Esophagus muscularis mucosa (tissue), 4 donors: ENCODE results near the gene HS3ST4. TPM values are rescaled to one million over a fixed set of nuclear protein-coding genes. Genes with fewer than 3 reads are reported as not detected.

Experiments used
- DNase-seq: peaks from one replicate; pipeline ENCODE4 v3.0.0-alpha.2; 2017; ENCODE audit errors: extremely low spot score
- H3K27ac ChIP-seq, 4 donors: fragments of 200-600 bp; sonication (generic); replicated peaks in 1 of 4; 1 replicate in 3 of 4; 2 replicates in 1 of 4; pipeline ENCODE4 v1.5.1; 2016 to 2019; ENCODE audit warnings: mild to moderate bottlenecking in 1 of 4
- H3K27me3 ChIP-seq, 4 donors: fragments of 200-600 bp; sonication (generic); one replicate each; pipeline versions ENCODE4 v1.5.1 to v1.6.0; 2016 to 2019
- H3K36me3 ChIP-seq, 4 donors: fragments of 200-600 bp; sonication (generic); one replicate each; pipeline ENCODE4 v1.5.1; 2016 to 2019
- H3K4me1 ChIP-seq, 4 donors: fragments of 200-600 bp; sonication (generic); one replicate each; pipeline ENCODE4 v1.5.1; 2016 to 2019
- H3K4me3 ChIP-seq, 4 donors: fragments of 200-600 bp; sonication (generic); 1 replicate in 2 of 4; 2 replicates in 2 of 4; pipeline ENCODE4 v1.5.1; 2016 to 2019; ENCODE audit warnings: mild to moderate bottlenecking in 4 of 4, moderate library complexity in 1 of 4
- H3K9me3 ChIP-seq, 4 donors: fragments of 200-600 bp; sonication (generic); 1 replicate in 3 of 4; 2 replicates in 1 of 4; pipeline ENCODE4 v1.5.1; 2016 to 2019
- CTCF ChIP-seq, 3 experiments: fragments of 200-600 bp in 2 of 3; fragments of 450-650 bp in 1 of 3; sonication (generic) in 2 of 3; IDR thresholded peaks; one replicate each; pipeline ENCODE4 v1.5.1; 2017 to 2019; ENCODE audit warnings: antibody characterized with exemption in 3 of 3, mild to moderate bottlenecking in 2 of 3, moderate library complexity in 1 of 3
- EP300 ChIP-seq: sonication (generic); formaldehyde crosslinking; IDR thresholded peaks from one replicate; pipeline ENCODE4 v1.6.1; 2017; ENCODE audit warnings: antibody characterized with exemption
- POLR2A ChIP-seq: fragments of 450-650 bp; IDR thresholded peaks from one replicate; pipeline ENCODE4 v1.6.1; 2017; ENCODE audit warnings: antibody characterized with exemption, moderate library complexity, mild to moderate bottlenecking, low read depth
- POLR2AphosphoS5 ChIP-seq, 2 donors: sonication (generic); formaldehyde crosslinking; IDR thresholded peaks; one replicate each; pipeline ENCODE4 v1.6.1; 2017; ENCODE audit warnings: antibody characterized with exemption in 2 of 2
- WGBS: methylation state at CpG from one replicate; pipeline ENCODE4 v1.1.5; 2018; 5-methylcytosine and 5-hydroxymethylcytosine counted together
- intact Hi-C: fragments of 100-400 bp; cut with DNase I; formaldehyde crosslinking; loops from one replicate; pipeline ENCODE4 v1.15.1; 2023
- total RNA-seq, 4 donors: library from RNA; depleted of rRNA; stranded (reverse); fragments of >200 nt; gene quantifications; one replicate each; pipeline versions ENCODE4 v1.1.0 to v1.2.1, GENCODE V29; 2016

Gene HS3ST4
- total RNA-seq, 4 donors from 2014 or later = not detected

DNA sequence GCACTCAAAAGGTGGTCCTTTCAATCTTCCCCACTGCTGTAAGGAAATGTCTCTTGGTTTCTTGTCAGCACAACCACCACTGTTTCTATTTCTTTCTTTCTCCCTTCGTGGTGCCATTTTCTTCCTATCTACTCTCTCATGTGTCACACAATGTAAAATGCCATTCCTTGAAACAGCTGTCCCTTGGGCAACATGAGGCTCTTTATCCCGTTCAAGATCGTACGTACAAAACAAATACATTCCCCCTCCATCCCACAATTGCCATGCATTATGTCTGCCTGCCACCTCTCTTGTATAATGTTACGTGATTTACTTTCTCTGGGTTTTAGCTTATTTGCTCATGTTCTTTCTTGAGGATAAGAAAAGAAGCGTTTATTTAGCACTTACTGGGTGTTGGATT lies 410.6 kb downstream of the HS3ST4 start:
- TF ChIP-seq EP300 (no peak), CTCF (IDR thresholded peaks at IDR 0.05) (no peak), POLR2AphosphoS5 (IDR thresholded peaks at IDR 0.05) (no peak), POLR2A (no peak)

DNA sequence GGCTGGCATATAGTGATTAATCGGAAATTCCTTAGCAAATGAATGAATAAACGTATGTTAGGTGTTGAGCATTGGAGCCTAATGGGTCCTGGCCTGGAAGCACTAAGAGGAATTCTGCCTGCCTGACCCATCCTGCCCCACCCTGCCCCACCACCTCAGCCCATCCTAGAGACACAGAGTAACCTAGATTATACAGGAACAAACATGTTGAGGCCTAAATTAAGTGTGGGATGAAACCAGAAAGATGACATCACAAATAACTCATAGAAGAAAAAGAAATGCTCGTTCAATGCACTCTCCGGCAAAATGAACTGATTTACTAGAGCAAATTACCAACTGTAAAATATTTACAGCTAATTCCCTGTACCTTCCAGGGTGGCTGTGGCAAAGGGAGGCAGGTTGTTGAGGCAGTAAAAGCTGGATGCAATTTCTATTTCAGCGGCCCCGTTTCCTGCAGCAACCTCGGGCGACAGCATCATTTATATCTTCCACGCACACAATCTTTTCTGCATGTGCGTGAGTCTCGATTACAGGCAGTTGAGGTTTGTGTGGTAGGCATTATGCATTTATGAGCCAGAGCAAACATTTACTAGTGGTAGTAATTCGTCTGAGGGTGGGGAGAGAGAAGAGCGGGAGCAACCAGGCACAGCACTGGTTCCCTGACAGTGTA lies 417.2 kb downstream of the HS3ST4 start:
- no peak for TF ChIP-seq CTCF (IDR thresholded peaks at IDR 0.05)
- no peak for TF ChIP-seq POLR2A
- no peak for TF ChIP-seq POLR2AphosphoS5 (IDR thresholded peaks at IDR 0.05)
- Histone ChIP-seq H3K27me3 (no peaks in the 10 kb centered on the region), H3K9me3 (no peaks in the 10 kb centered on the region), H3K36me3 (no peaks in the 10 kb centered on the region), H3K4me1 (no peaks in the 10 kb centered on the region), H3K4me3 (no peak overlapping the region), H3K27ac (no peak overlapping the region)
- WGBS = 82% methylated on average over 13 of the region's 13 CpGs
- DNase-seq = peak; percentile 45
- intact Hi-C loops = no loop called here

More for the DNA sequence above, 410.6 kb downstream of the HS3ST4 start:
- no peaks in the 10 kb centered on the region for H3K27me3 ChIP-seq
- WGBS = 77% methylated on average over 6 of the region's 6 CpGs
- no peaks in the 10 kb centered on the region for H3K36me3 ChIP-seq
- no peak overlapping the region for H3K27ac ChIP-seq
- H3K4me1 ChIP-seq = no peaks in the 10 kb centered on the region
- peaks cover 0 to 2% (median 0%) of the 10 kb centered on the region in 4 donors for H3K9me3 ChIP-seq
- DNase-seq = peak; percentile 72
- H3K4me3 ChIP-seq = no peak overlapping the region
- intact Hi-C loops = no loop called here

GRCh38 chr16:26111900-26112299 lies 420.1 kb downstream of the HS3ST4 start:
- DNase-seq = peak; percentile 14
- TF ChIP-seq POLR2A (no peak), POLR2AphosphoS5 (IDR thresholded peaks at IDR 0.05) (no peak), EP300 (no peak), CTCF (IDR thresholded peaks at IDR 0.05) (no peak)
- intact Hi-C loops = no loop called here

DNA sequence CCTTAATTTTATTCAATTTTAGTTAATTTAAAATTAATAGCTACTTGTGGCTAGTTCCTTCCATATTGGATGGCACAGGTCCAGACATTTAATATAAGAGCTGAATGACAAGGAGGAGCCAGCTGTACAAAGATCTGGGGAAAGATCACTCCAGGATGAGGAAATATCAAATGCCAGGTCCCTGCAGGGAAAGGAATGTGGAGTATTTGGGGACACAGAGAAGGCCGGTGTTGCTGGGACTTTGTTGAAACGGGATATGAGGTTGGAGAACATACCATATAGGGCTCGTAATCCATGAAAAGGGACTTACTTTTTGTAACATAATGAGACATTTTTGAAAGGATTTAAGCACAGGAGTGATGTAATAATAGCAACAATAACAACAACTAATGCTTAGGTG lies 426.8 kb downstream of the HS3ST4 start:
- no peak for DNase-seq
- Histone ChIP-seq H3K36me3 (no peaks in the 10 kb centered on the region), H3K4me3 (no peak overlapping the region), H3K9me3 (no peaks in the 10 kb centered on the region), H3K4me1 (no peaks in the 10 kb centered on the region), H3K27ac (no peak overlapping the region), H3K27me3 (no peaks in the 10 kb centered on the region)
- TF ChIP-seq EP300 (no peak), POLR2A (no peak), CTCF (IDR thresholded peaks at IDR 0.05) (no peak), POLR2AphosphoS5 (IDR thresholded peaks at IDR 0.05) (no peak)
- intact Hi-C loops = no loop called here
- 31% methylated on average over 3 of the region's 3 CpGs for WGBS

More at GRCh38 chr16:26111900-26112299, 420.1 kb downstream of the HS3ST4 start:
- H3K27ac ChIP-seq = no peak overlapping the region
- WGBS = 72% methylated on average over 5 of the region's 5 CpGs
- H3K4me3 ChIP-seq = no peak overlapping the region
- H3K36me3 ChIP-seq = no peaks in the 10 kb centered on the region
- no peaks in the 10 kb centered on the region for H3K9me3 ChIP-seq
- H3K27me3 ChIP-seq = no peaks in the 10 kb centered on the region
- no peaks in the 10 kb centered on the region for H3K4me1 ChIP-seq

DNA sequence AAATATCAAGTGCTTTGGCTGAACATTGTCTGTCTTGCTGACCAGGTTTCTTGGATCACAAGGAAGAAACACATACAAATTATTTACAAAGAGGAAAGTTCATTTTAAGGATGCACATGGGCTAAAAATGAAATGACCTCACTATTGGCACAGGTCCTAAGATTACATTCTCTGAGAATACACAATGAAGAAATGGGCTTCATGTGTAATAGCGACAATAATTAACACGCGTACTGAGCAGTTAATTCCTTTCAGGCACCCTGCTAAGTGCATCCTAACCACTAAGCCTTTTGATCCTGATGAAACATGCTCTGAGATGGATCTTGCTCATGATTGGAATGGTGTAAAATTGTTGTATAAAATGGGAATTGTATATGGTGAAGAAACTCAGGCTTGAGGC lies 429.0 kb downstream of the HS3ST4 start:
- H3K4me1 ChIP-seq = no peaks in the 10 kb centered on the region
- no peaks in the 10 kb centered on the region for H3K27me3 ChIP-seq
- H3K9me3 ChIP-seq = no peaks in the 10 kb centered on the region
- H3K4me3 ChIP-seq = no peak overlapping the region
- H3K36me3 ChIP-seq = no peaks in the 10 kb centered on the region
- DNase-seq = no peak
- no peak overlapping the region for H3K27ac ChIP-seq
- TF ChIP-seq POLR2AphosphoS5 (IDR thresholded peaks at IDR 0.05) (no peak), CTCF (IDR thresholded peaks at IDR 0.05) (no peak), POLR2A (no peak)
- intact Hi-C loops = no loop called here
- 64% methylated on average over 3 of the region's 3 CpGs for WGBS
